Neural crest cell (in vitro differentiated cells): ENCODE measurements around the gene ELOVL7. TPM values are rescaled to one million over a fixed set of nuclear protein-coding genes. Genes with fewer than 3 reads are reported as not detected.

ENCODE experiments used
- DNase-seq: peaks from one replicate; pipeline ENCODE4 v3.0.0; 2021; ENCODE audit warnings: low read depth, mixed read lengths, low spot score
- H3K27ac Mint-ChIP-seq: one replicate; pipeline ENCODE4 v1.8.0; 2021; ENCODE audit warnings: mild to moderate bottlenecking, mixed read lengths; ENCODE audit not compliant: unreplicated experiment
- H3K27me3 Mint-ChIP-seq: 2 replicates; pipeline ENCODE4 v1.8.0; 2021; ENCODE audit warnings: low read depth, mild to moderate bottlenecking, mixed read lengths
- H3K36me3 Mint-ChIP-seq: 2 replicates; pipeline ENCODE4 v1.8.0; 2021; ENCODE audit warnings: low read depth, mild to moderate bottlenecking, mixed read lengths
- H3K4me1 Mint-ChIP-seq: 2 replicates; pipeline ENCODE4 v1.8.0; 2021; ENCODE audit warnings: mixed read lengths
- H3K4me3 Mint-ChIP-seq: one replicate; pipeline ENCODE4 v1.8.0; 2021; ENCODE audit warnings: mild to moderate bottlenecking, mixed read lengths
- H3K9me3 Mint-ChIP-seq: 2 replicates; pipeline ENCODE4 v1.8.0; 2021; ENCODE audit warnings: mixed read lengths
- CTCF ChIP-seq: fragments of 200-600 bp; sonication (generic); conservative IDR thresholded peaks from 2 replicates; pipeline ENCODE4 v1.5.0; 2021; ENCODE audit warnings: antibody characterized with exemption, mild to moderate bottlenecking
- total RNA-seq: library from RNA; stranded (reverse); gene quantifications from 2 replicates; pipeline ENCODE4 v1.2.1, GENCODE V29; 2021

The ELOVL7 gene
- total RNA-seq, 1 donor from 2014 or later: 0.42 TPM

GRCh38 chr5:60794691-60795090 is 49.4 kb downstream of the ELOVL7 start:
- Mint-ChIP-seq H3K36me3 (no peaks in the 10 kb centered on the region), H3K27me3 (peaks cover 3% of the 10 kb centered on the region), H3K4me1 (no peaks in the 10 kb centered on the region), H3K9me3 (peaks cover 2% of the 10 kb centered on the region), H3K27ac (no peak overlapping the region), H3K4me3 (no peak overlapping the region)
- DNase-seq: no peak
- TF ChIP-seq CTCF: no peak

GRCh38 chr5:60792438-60792837 is 51.6 kb downstream of the ELOVL7 start:
- no peak for TF ChIP-seq CTCF

GRCh38 chr5:60789551-60789950 is 54.5 kb downstream of the ELOVL7 start:
- no peak overlapping the region for H3K27ac Mint-ChIP-seq
- no peaks in the 10 kb centered on the region for H3K36me3 Mint-ChIP-seq
- no peak overlapping the region for H3K4me3 Mint-ChIP-seq
- DNase-seq: no peak
- no peaks in the 10 kb centered on the region for H3K4me1 Mint-ChIP-seq
- H3K9me3 Mint-ChIP-seq: no peaks in the 10 kb centered on the region
- TF ChIP-seq CTCF: no peak
- H3K27me3 Mint-ChIP-seq: no peaks in the 10 kb centered on the region

More at GRCh38 chr5:60792438-60792837, 51.6 kb downstream of the ELOVL7 start:
- Mint-ChIP-seq H3K36me3 (no peaks in the 10 kb centered on the region), H3K27ac (no peak overlapping the region), H3K27me3 (no peaks in the 10 kb centered on the region), H3K4me1 (no peaks in the 10 kb centered on the region), H3K9me3 (no peaks in the 10 kb centered on the region), H3K4me3 (no peak overlapping the region)
- no peak for DNase-seq

- no peak for DNase-seq
- no peaks in the 10 kb centered on the region for H3K27me3 Mint-ChIP-seq
- no peak overlapping the region for H3K27ac Mint-ChIP-seq
- no peaks in the 10 kb centered on the region for H3K9me3 Mint-ChIP-seq
- no peaks in the 10 kb centered on the region for H3K4me1 Mint-ChIP-seq
- H3K4me3 Mint-ChIP-seq: no peak overlapping the region
- H3K36me3 Mint-ChIP-seq: no peaks in the 10 kb centered on the region
- no peak for TF ChIP-seq CTCF
Measured at GRCh38 chr5:60788863-60789513, 55.1 kb downstream of the ELOVL7 start.

GRCh38 chr5:60779466-60779865 is 64.6 kb downstream of the ELOVL7 start:
- peaks cover 2% of the 10 kb centered on the region for H3K9me3 Mint-ChIP-seq
- DNase-seq: no peak
- H3K27ac Mint-ChIP-seq: no peak overlapping the region
- H3K27me3 Mint-ChIP-seq: no peaks in the 10 kb centered on the region
- TF ChIP-seq CTCF: no peak
- no peaks in the 10 kb centered on the region for H3K4me1 Mint-ChIP-seq
- H3K4me3 Mint-ChIP-seq: no peak overlapping the region
- H3K36me3 Mint-ChIP-seq: no peaks in the 10 kb centered on the region
